VCaP (cell line): Measurements from ENCODE around the gene ROR2.
"Not testable (repeated sequence)": the region's sequence is repeated elsewhere in the genome, so short reads cannot be mapped to it uniquely, and the experiment has no call there.

Experiments used
- H3K27ac ChIP-seq: fragments of 450-650 bp; 2 replicates; pipeline ENCODE4 v1.5.1; 2017
- CTCF ChIP-seq: fragments of 450-650 bp; conservative IDR thresholded peaks from 2 replicates; pipeline ENCODE4 v1.5.1; 2017; ENCODE audit warnings: mild to moderate bottlenecking, moderate library complexity

ROR2 gene

GRCh38 chr9:91911657-91912056 lies 38.4 kb downstream of the ROR2 start:
- H3K27ac ChIP-seq: peak overlapping the region; percentile 59
- no peak for TF ChIP-seq CTCF

GRCh38 chr9:91909256-91909655 lies 40.8 kb downstream of the ROR2 start:
- not testable (repeated sequence) for H3K27ac ChIP-seq

GRCh38 chr9:91908746-91909145 lies 41.3 kb downstream of the ROR2 start:
- no peak for TF ChIP-seq CTCF
- H3K27ac ChIP-seq: no peak overlapping the region

- no peak overlapping the region for H3K27ac ChIP-seq
- no peak for TF ChIP-seq CTCF
Observed at GRCh38 chr9:91908293-91908623, 41.8 kb downstream of the ROR2 start.

- no peak for TF ChIP-seq CTCF
- no peak overlapping the region for H3K27ac ChIP-seq
Observed at GRCh38 chr9:91907484-91908292, 42.3 kb downstream of the ROR2 start.

GRCh38 chr9:91905991-91906469 lies 44.0 kb downstream of the ROR2 start:
- H3K27ac ChIP-seq: no peak overlapping the region
- TF ChIP-seq CTCF: no peak

GRCh38 chr9:91905237-91905650 lies 44.8 kb downstream of the ROR2 start:
- no peak overlapping the region for H3K27ac ChIP-seq
- no peak for TF ChIP-seq CTCF

GRCh38 chr9:91904588-91905236 lies 45.3 kb downstream of the ROR2 start:
- H3K27ac ChIP-seq: no peak overlapping the region
- TF ChIP-seq CTCF: no peak
